OCI-LY3 (cell line): ENCODE data around the gene KCNS3.

Source experiments
- H2AFZ ChIP-seq: fragments of 200-600, 300-600 bp; shearing (Covaris generic); 2 replicates; pipeline ENCODE4 v1.6.0; 2014; ENCODE audit warnings: antibody characterized with exemption, low read depth, low read length
- H3K27ac ChIP-seq: fragments of 200-600, 300-600 bp; sonication (generic); 2 replicates; pipeline ENCODE4 v1.5.1; 2014; ENCODE audit warnings: mild to moderate bottlenecking, low read length, moderate library complexity, mixed read lengths
- H3K27me3 ChIP-seq: fragments of 200-600, 300-600 bp; sonication (generic); 2 replicates; pipeline ENCODE4 v1.6.1; 2014; ENCODE audit warnings: low read depth, low read length, mixed read lengths
- H3K36me3 ChIP-seq: fragments of 200-600, 300-600 bp; sonication (generic); replicated peaks from 2 replicates; pipeline ENCODE3; 2014; ENCODE audit warnings: low read depth, low read length, mixed read lengths
- H3K4me1 ChIP-seq: fragments of 300-600, 200-600 bp; sonication (generic); 2 replicates; pipeline ENCODE4 v1.6.1; 2014; ENCODE audit warnings: low read length, mixed read lengths
- H3K4me2 ChIP-seq: fragments of 200-600, 300-600 bp; sonication (generic); 2 replicates; pipeline ENCODE4 v1.6.1; 2014; ENCODE audit warnings: low read length, mixed read lengths
- H3K4me3 ChIP-seq: fragments of 300-600, 200-600 bp; sonication (generic); 2 replicates; pipeline ENCODE4 v1.5.1; 2014; ENCODE audit warnings: antibody characterized with exemption, mild to moderate bottlenecking, low read length, moderate library complexity
- H3K79me2 ChIP-seq: fragments of 300-600, 200-600 bp; shearing (Covaris generic); 2 replicates; pipeline ENCODE4 v1.6.1; 2014; ENCODE audit warnings: mild to moderate bottlenecking, low read length, mixed read lengths
- H3K9ac ChIP-seq: fragments of 300-600, 200-600 bp; shearing (Covaris generic); 2 replicates; pipeline ENCODE4 v1.6.0; 2014; ENCODE audit warnings: mild to moderate bottlenecking, low read length, moderate library complexity
- H3K9me3 ChIP-seq: fragments of 200-600, 300-600 bp; shearing (Covaris generic); 2 replicates; pipeline ENCODE4 v1.6.1; 2014; ENCODE audit warnings: low read length, mixed read lengths; ENCODE audit not compliant: insufficient read depth
- H4K20me1 ChIP-seq: fragments of 200-600, 300-600 bp; sonication (generic); 2 replicates; pipeline ENCODE4 v1.6.1; 2016; ENCODE audit warnings: low read length, mixed read lengths; ENCODE audit not compliant: insufficient read depth
- CTCF ChIP-seq: fragments of 200-600, 300-600 bp; sonication (generic); IDR thresholded peaks from 2 replicates; pipeline ENCODE4 v1.5.1; 2014; ENCODE audit warnings: antibody characterized with exemption, low read length, low read depth
- EZH2phosphoT487 ChIP-seq: fragments of 200-600 bp; shearing (Covaris generic); IDR thresholded peaks from 2 replicates; pipeline ENCODE4 v1.6.1; 2018; ENCODE audit warnings: antibody characterized with exemption, mixed run types, low read depth

The KCNS3 gene

DNA sequence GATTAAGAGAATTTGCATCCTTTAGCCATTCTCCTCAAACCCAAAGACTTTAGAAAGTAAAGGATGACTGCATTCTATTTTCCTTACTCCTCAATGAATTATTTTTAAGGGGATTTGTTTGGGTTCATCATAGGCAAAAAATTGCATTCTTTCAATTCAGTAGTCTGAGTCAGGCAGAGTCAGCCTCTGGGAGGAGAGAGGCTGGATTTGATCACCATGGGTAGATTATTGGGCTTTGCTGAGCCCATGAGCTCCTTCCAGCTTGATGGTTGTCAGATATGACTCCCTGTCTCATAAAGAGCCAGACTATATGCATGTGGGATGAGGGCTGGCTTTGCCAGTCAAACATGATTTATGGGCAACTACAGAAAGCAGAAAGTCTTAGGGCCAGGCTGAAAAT is 101.2 kb downstream of the KCNS3 start:
- Histone ChIP-seq H3K27me3 (0 out of 2 replicates have a peak, but pooled peaks cover 5% of the 10 kb centered on the region), H4K20me1 (no peaks in the 10 kb centered on the region), H3K79me2 (no peaks in the 10 kb centered on the region), H3K4me1 (no peaks in the 10 kb centered on the region), H3K4me2 (no peak overlapping the region), H3K4me3 (no peak overlapping the region), H3K9me3 (no peaks in the 10 kb centered on the region), H3K9ac (no peak overlapping the region), H3K36me3 (no peaks in the 10 kb centered on the region), H2AFZ (no peak overlapping the region), H3K27ac (no peak overlapping the region)
- no peak for TF ChIP-seq EZH2phosphoT487
- TF ChIP-seq CTCF, result no peak

DNA sequence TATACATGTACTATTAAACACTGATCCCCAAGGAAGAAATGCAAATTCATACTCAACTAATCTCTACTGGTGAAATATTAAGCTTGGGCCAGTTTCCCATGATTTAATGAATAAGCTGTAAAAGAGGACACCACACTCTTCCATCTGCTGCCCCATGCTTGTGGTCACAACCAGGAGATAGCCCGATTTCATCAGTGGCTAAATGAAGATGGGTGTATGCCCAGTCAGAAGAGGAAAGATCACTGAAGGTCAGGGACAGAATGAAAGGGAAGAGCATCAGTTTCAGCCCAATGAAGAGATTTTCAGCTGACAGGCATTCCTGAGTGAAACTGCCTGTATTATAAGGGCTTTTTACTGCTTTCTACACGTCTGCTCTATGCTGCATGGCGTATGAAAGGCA is 103.5 kb downstream of the KCNS3 start:
- Histone ChIP-seq H3K4me3 (no peak overlapping the region), H3K79me2 (no peaks in the 10 kb centered on the region), H3K27me3 (0 out of 2 replicates have a peak, but pooled peaks cover 5% of the 10 kb centered on the region), H3K9me3 (no peaks in the 10 kb centered on the region), H3K4me2 (no peak overlapping the region), H3K36me3 (no peaks in the 10 kb centered on the region), H2AFZ (no peak overlapping the region), H3K27ac (no peak overlapping the region), H3K4me1 (no peaks in the 10 kb centered on the region), H4K20me1 (no peaks in the 10 kb centered on the region), H3K9ac (no peak overlapping the region)
- TF ChIP-seq EZH2phosphoT487, result no peak
- TF ChIP-seq CTCF, result no peak
